Measurements from ENCODE around the gene SPIRE1. TPM values are rescaled to one million over a fixed set of nuclear protein-coding genes. Genes with fewer than 3 reads are reported as not detected.

SPIRE1 gene
- total and polyA plus RNA-seq, 12 donors = 8.4 to 65.3 (median 47.4) TPM

DNA sequence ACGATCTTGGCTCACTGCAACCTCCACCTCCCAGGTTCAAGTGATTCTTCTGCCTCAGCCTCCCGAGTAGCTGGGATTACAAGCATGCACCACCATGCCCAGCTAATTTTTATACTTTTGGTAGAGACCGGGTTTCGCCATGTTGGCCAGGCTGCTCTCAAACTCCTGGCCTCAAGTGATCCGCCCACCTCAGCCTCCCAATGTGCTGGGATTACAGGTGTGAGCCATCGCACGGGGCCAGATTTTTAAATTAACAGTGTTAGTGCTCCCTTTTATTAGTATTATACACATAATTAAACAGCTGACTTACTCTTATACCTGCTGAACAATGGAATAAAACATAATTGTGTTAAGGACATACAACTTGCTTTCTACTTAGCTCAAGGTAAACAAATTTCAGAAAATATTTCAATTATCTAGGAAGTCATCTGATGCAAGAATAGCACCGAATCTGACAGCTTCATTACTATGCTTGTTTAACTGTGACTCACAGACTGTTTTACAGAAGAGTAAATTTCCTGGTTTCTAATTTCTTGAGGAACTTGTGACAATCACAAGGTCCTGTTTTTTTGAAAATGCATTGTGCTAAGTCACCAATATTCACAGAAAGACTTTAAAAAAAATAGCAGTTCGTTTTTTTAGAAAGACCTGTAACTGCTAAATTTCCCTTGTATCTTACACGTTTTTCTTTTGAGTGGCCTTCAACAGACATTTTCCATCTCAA, 51.2 kb downstream of the SPIRE1 start:
- no peak for DNase-seq
- H3K27ac ChIP-seq = peak overlapping the region in 7 of 10 donors; percentile 32 to 84 (median 52)
- ATAC-seq = peak in 6 of 8 donors; percentile 36 to 55 (median 43)
- intact Hi-C loops (cut with DNase I) = no loop called here
- peaks cover 0 to 33% (median 6%) of the 10 kb centered on the region in 9 donors for H3K4me1 ChIP-seq
- TF ChIP-seq, protein P1, sequence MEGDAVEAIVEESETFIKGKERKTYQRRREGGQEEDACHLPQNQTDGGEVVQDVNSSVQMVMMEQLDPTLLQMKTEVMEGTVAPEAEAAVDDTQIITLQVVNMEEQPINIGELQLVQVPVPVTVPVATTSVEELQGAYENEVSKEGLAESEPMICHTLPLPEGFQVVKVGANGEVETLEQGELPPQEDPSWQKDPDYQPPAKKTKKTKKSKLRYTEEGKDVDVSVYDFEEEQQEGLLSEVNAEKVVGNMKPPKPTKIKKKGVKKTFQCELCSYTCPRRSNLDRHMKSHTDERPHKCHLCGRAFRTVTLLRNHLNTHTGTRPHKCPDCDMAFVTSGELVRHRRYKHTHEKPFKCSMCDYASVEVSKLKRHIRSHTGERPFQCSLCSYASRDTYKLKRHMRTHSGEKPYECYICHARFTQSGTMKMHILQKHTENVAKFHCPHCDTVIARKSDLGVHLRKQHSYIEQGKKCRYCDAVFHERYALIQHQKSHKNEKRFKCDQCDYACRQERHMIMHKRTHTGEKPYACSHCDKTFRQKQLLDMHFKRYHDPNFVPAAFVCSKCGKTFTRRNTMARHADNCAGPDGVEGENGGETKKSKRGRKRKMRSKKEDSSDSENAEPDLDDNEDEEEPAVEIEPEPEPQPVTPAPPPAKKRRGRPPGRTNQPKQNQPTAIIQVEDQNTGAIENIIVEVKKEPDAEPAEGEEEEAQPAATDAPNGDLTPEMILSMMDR (IDR thresholded peaks at IDR 0.05) = no peak
- H3K4me3 ChIP-seq = no peak overlapping the region
- WGBS, 2 donors = 77 to 78% methylated on average over 10 of the region's 10 CpGs
- no peaks in the 10 kb centered on the region for H3K36me3 ChIP-seq
- H3K27me3 ChIP-seq = no peaks in the 10 kb centered on the region
- no peaks in the 10 kb centered on the region for H3K9me3 ChIP-seq

DNA sequence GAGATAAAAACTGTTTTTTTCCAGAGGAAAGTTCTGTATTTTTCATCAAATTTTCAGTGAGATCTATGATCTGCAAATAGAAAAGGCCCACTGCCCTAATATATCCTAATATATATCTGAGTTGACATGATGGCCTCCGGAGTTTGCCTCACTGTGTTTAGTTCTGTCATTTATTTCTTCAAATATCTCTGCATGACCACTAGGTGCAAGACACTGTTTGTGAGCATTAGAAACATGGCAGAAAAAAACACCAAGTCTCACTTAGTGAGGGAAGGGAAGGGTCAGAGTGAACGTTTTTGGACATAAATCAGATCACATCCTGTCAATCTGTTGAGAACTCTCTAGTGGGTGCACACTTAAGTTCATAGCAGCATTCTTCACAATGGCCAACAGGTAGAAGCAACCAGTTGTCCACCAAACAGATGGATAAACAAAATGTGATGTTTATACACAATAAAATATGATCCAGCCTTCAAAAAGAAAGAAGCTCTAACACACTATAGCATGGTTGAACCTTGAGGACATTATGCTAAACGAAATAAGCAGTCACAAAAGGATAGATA, 53.4 kb downstream of the SPIRE1 start:
- H3K36me3 ChIP-seq = no peaks in the 10 kb centered on the region
- no peaks in the 10 kb centered on the region for H3K9me3 ChIP-seq
- TF ChIP-seq, protein P1 (IDR thresholded peaks at IDR 0.05) = no peak
- H3K4me3 ChIP-seq = no peak overlapping the region
- DNase-seq (no peak), ATAC-seq (no peak)
- 66 to 70% methylated on average over 3 of the region's 3 CpGs for WGBS, 2 donors
- H3K4me1 ChIP-seq = peaks cover 0 to 44% (median 11%) of the 10 kb centered on the region in 9 donors
- no peaks in the 10 kb centered on the region for H3K27me3 ChIP-seq
- no peak overlapping the region for H3K27ac ChIP-seq
- intact Hi-C loops (cut with DNase I) = no loop called here

DNA sequence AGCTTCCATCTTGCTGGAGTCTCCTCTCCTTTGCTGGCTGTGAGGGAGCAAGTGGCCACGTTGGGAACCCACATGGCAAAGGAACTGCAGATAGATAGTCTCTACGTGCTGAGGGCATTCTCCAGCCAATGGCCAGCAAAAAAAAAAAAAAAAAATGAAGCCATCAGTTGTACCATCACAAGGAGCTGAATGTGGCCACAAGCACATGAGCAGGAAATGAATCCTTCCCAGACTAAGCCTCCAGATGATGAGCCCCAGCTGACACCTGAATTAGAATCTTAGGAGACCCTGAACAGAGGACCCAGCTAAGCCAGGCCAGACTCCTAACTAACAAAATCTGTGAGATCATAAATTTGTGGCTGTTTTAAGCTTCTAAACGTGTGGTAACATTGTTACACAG, 57.9 kb downstream of the SPIRE1 start:
- ATAC-seq (no peak), DNase-seq (no peak)
- TF ChIP-seq, protein P1 (IDR thresholded peaks at IDR 0.05) = no peak
- Histone ChIP-seq H3K27me3 (no peaks in the 10 kb centered on the region), H3K27ac (peak overlapping the region in 1 of 10 donors; percentile 70), H3K36me3 (no peaks in the 10 kb centered on the region), H3K4me1 (peaks cover 0 to 61% (median 34%) of the 10 kb centered on the region in 9 donors), H3K4me3 (no peak overlapping the region), H3K9me3 (no peaks in the 10 kb centered on the region)
- intact Hi-C loops (cut with DNase I) = no loop called here
- WGBS, 2 donors = 46 to 60% methylated on average over 3 of the region's 3 CpGs

DNA sequence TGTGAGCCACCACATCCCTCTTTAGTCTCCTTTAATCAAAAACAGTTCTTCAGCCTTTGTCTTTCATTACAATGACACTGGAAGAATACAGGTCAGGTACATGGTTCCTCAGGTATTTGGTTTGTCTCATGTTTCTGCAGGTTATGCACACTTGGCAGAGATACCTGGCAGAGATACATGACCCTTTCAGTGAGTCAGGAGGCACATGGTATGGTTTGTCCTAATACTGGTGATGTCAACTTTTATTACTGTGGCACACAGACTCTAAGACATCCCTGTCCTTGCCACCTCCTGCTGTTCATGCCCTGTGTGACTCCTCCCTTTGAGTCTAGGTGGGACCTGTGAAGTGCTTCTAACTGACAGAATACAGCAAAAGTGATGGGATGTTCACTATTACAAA, 58.4 kb downstream of the SPIRE1 start:
- intact Hi-C loops (cut with DNase I) = no loop called here
- Histone ChIP-seq H3K36me3 (no peaks in the 10 kb centered on the region), H3K27ac (peak overlapping the region in 1 of 10 donors; percentile 70), H3K27me3 (no peaks in the 10 kb centered on the region), H3K4me3 (no peak overlapping the region), H3K4me1 (peaks cover 0 to 61% (median 34%) of the 10 kb centered on the region in 9 donors), H3K9me3 (no peaks in the 10 kb centered on the region)
- TF ChIP-seq, protein P1 (IDR thresholded peaks at IDR 0.05) = no peak
- no peak for DNase-seq
- ATAC-seq = peak in 1 of 8 donors; percentile 42
